Parathyroid adenoma (tissue), 2 donors: ENCODE measurements around the gene PRR19.

Experiments used
- H2AFZ ChIP-seq: fragments of 300-600 bp; sonication (generic); one replicate; pipeline ENCODE4 v1.7.0; 2017; ENCODE audit warnings: antibody characterized with exemption, mild to moderate bottlenecking
- H3K27ac ChIP-seq: fragments of 300-600 bp; sonication (generic); one replicate; pipeline ENCODE4 v1.7.0; 2017
- H3K27me3 ChIP-seq: fragments of 300-600 bp; sonication (generic); one replicate; pipeline ENCODE4 v1.7.0; 2017; ENCODE audit warnings: low read length; ENCODE audit not compliant: control insufficient read depth, insufficient read depth
- H3K36me3 ChIP-seq: fragments of 300-600 bp; sonication (generic); one replicate; pipeline ENCODE4 v1.7.0; 2017; ENCODE audit warnings: low read length; ENCODE audit not compliant: control insufficient read depth, insufficient read depth
- H3K4me1 ChIP-seq: fragments of 300-600 bp; sonication (generic); one replicate; pipeline ENCODE4 v1.7.0; 2017; ENCODE audit warnings: control low read depth
- H3K4me2 ChIP-seq: fragments of 300-600 bp; sonication (generic); one replicate; pipeline ENCODE4 v1.7.0; 2017; ENCODE audit warnings: low read length
- H3K4me3 ChIP-seq: fragments of 300-600 bp; sonication (generic); one replicate; pipeline ENCODE4 v1.7.0; 2017; ENCODE audit warnings: low read depth, low read length
- H3K79me2 ChIP-seq: fragments of 300-600 bp; sonication (generic); one replicate; pipeline ENCODE4 v1.7.0; 2017; ENCODE audit warnings: control low read depth
- H3K9ac ChIP-seq: fragments of 300-600 bp; sonication (generic); one replicate; pipeline ENCODE4 v1.7.0; 2017; ENCODE audit warnings: mild to moderate bottlenecking
- H3K9me3 ChIP-seq: fragments of 300-600 bp; sonication (generic); one replicate; pipeline ENCODE4 v1.7.0; 2017; ENCODE audit warnings: low read length; ENCODE audit not compliant: control insufficient read depth
- TF ChIP-seq, protein P1 (sequence below): fragments of 300-600 bp; sonication (generic); IDR thresholded peaks from one replicate; pipeline ENCODE4 v1.7.0; 2017; ENCODE audit warnings: antibody characterized with exemption, mild to moderate bottlenecking
- donor health status: primary hyperparathyroidism.

PRR19 gene

GRCh38 chr19:42294471-42295137 lies 7.3 kb upstream of the PRR19 start:
- no peaks in the 10 kb centered on the region for H3K9me3 ChIP-seq
- H3K36me3 ChIP-seq, result no peaks in the 10 kb centered on the region
- H3K4me3 ChIP-seq, result no peak overlapping the region
- H3K9ac ChIP-seq, result no peak overlapping the region
- no peaks in the 10 kb centered on the region for H3K79me2 ChIP-seq
- H3K4me1 ChIP-seq, result no peaks in the 10 kb centered on the region
- no peak overlapping the region for H2AFZ ChIP-seq
- TF ChIP-seq, protein P1, sequence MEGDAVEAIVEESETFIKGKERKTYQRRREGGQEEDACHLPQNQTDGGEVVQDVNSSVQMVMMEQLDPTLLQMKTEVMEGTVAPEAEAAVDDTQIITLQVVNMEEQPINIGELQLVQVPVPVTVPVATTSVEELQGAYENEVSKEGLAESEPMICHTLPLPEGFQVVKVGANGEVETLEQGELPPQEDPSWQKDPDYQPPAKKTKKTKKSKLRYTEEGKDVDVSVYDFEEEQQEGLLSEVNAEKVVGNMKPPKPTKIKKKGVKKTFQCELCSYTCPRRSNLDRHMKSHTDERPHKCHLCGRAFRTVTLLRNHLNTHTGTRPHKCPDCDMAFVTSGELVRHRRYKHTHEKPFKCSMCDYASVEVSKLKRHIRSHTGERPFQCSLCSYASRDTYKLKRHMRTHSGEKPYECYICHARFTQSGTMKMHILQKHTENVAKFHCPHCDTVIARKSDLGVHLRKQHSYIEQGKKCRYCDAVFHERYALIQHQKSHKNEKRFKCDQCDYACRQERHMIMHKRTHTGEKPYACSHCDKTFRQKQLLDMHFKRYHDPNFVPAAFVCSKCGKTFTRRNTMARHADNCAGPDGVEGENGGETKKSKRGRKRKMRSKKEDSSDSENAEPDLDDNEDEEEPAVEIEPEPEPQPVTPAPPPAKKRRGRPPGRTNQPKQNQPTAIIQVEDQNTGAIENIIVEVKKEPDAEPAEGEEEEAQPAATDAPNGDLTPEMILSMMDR, result no peak
- no peak overlapping the region for H3K4me2 ChIP-seq
- H3K27me3 ChIP-seq, result no peaks in the 10 kb centered on the region
- no peak overlapping the region for H3K27ac ChIP-seq

DNA sequence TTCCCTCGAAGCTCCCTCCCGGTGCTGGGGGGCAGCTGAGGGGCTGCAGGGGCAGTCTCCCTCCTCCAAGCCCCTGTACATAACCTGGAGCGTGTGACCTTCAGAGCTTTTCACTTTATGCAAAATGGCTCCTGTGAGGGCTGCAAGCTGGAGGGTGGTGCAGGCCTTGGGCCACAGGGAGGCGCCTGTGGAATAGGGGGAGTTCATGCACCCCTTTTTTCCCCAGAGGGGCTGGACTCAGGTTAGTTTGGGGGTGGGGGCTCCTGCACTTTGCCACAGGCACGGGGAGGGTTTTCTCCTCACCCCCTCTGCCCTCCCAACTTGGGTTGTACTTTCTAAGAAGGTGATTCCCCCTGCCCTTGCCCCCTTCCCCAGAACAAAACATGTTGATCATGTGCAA lies 6.6 kb upstream of the PRR19 start:
- no peaks in the 10 kb centered on the region for H3K79me2 ChIP-seq
- no peaks in the 10 kb centered on the region for H3K36me3 ChIP-seq
- no peak overlapping the region for H3K9ac ChIP-seq
- TF ChIP-seq, protein P1, result no peak
- H3K27me3 ChIP-seq, result no peaks in the 10 kb centered on the region
- H3K4me3 ChIP-seq, result no peak overlapping the region
- no peaks in the 10 kb centered on the region for H3K4me1 ChIP-seq
- H2AFZ ChIP-seq, result no peak overlapping the region
- H3K9me3 ChIP-seq, result no peaks in the 10 kb centered on the region
- H3K4me2 ChIP-seq, result no peak overlapping the region
- no peak overlapping the region for H3K27ac ChIP-seq

GRCh38 chr19:42295831-42296525 lies 6.0 kb upstream of the PRR19 start:
- Histone ChIP-seq H3K9ac (no peak overlapping the region), H3K4me3 (no peak overlapping the region), H3K36me3 (no peaks in the 10 kb centered on the region), H3K79me2 (no peaks in the 10 kb centered on the region), H3K27ac (no peak overlapping the region), H2AFZ (no peak overlapping the region), H3K27me3 (no peaks in the 10 kb centered on the region), H3K4me1 (no peaks in the 10 kb centered on the region), H3K9me3 (no peaks in the 10 kb centered on the region), H3K4me2 (no peak overlapping the region)
- TF ChIP-seq, protein P1, result peak; percentile 97

- Histone ChIP-seq H3K27ac (no peak overlapping the region), H3K79me2 (no peaks in the 10 kb centered on the region)
- TF ChIP-seq, protein P1, result no peak
Observed at GRCh38 chr19:42297039-42297438, 4.9 kb upstream of the PRR19 start.

More at GRCh38 chr19:42297039-42297438, 4.9 kb upstream of the PRR19 start:
- Histone ChIP-seq H3K36me3 (no peaks in the 10 kb centered on the region), H3K27me3 (no peaks in the 10 kb centered on the region), H3K4me2 (no peak overlapping the region), H2AFZ (no peak overlapping the region), H3K4me3 (no peak overlapping the region), H3K9ac (no peak overlapping the region), H3K4me1 (peaks cover 2% of the 10 kb centered on the region), H3K9me3 (no peaks in the 10 kb centered on the region)
